ENCODE results near the gene CCDC6. TPM values are rescaled to one million over a fixed set of nuclear protein-coding genes. Genes with fewer than 3 reads are reported as not detected.

Gene CCDC6
- total RNA-seq, 1 donor from 2014 or later: 47.4 TPM

- Histone ChIP-seq H3K27me3 (no peaks in the 10 kb centered on the region), H3K9me3 (no peaks in the 10 kb centered on the region), H3K36me3 (peaks cover 0 to 9% of the 10 kb centered on the region in 2 donors), H3K4me3 (no peak overlapping the region), H3K4me1 (peaks cover 72% of the 10 kb centered on the region), H3K27ac (no peak overlapping the region)
- TF ChIP-seq POLR2A (IDR thresholded peaks at IDR 0.05) (no peak), POLR2AphosphoS5 (IDR thresholded peaks at IDR 0.05; ENCODE audit: insufficient read depth in 1 of 2, low read depth in 1 of 2) (no peak), CTCF (IDR thresholded peaks at IDR 0.05) (no peak)
- intact Hi-C loops (cut with DNase I): no loop called here
- DNase-seq (ENCODE audit: extremely low spot score in 2 of 2): no peak
Measured at GRCh38 chr10:59856104-59856503, 50.3 kb downstream of the CCDC6 start.

GRCh38 chr10:59854571-59854970 lies 51.8 kb downstream of the CCDC6 start:
- intact Hi-C loops (cut with DNase I): no loop called here
- H3K4me3 ChIP-seq: no peak overlapping the region
- no peak for DNase-seq (ENCODE audit: extremely low spot score in 2 of 2)
- H3K27me3 ChIP-seq: no peaks in the 10 kb centered on the region
- H3K9me3 ChIP-seq: no peaks in the 10 kb centered on the region
- H3K36me3 ChIP-seq: peaks cover 0 to 10% of the 10 kb centered on the region in 2 donors
- no peak overlapping the region for H3K27ac ChIP-seq
- TF ChIP-seq CTCF (IDR thresholded peaks at IDR 0.05) (no peak), POLR2A (IDR thresholded peaks at IDR 0.05) (no peak), POLR2AphosphoS5 (IDR thresholded peaks at IDR 0.05; ENCODE audit: insufficient read depth in 1 of 2, low read depth in 1 of 2) (no peak)
- H3K4me1 ChIP-seq: peaks cover 72% of the 10 kb centered on the region

GRCh38 chr10:59852670-59853069 lies 53.7 kb downstream of the CCDC6 start:
- no peaks in the 10 kb centered on the region for H3K27me3 ChIP-seq
- H3K27ac ChIP-seq: no peak overlapping the region
- no peaks in the 10 kb centered on the region for H3K9me3 ChIP-seq
- no peak for DNase-seq (ENCODE audit: extremely low spot score in 2 of 2)
- H3K4me1 ChIP-seq: peaks cover 60% of the 10 kb centered on the region
- TF ChIP-seq POLR2A (IDR thresholded peaks at IDR 0.05): no peak
- no peak for TF ChIP-seq POLR2AphosphoS5 (IDR thresholded peaks at IDR 0.05; ENCODE audit: insufficient read depth in 1 of 2, low read depth in 1 of 2)
- no peak for TF ChIP-seq CTCF (IDR thresholded peaks at IDR 0.05)
- intact Hi-C loops (cut with DNase I): no loop called here
- H3K4me3 ChIP-seq: no peak overlapping the region
- H3K36me3 ChIP-seq: peaks cover 0 to 24% of the 10 kb centered on the region in 2 donors

DNA sequence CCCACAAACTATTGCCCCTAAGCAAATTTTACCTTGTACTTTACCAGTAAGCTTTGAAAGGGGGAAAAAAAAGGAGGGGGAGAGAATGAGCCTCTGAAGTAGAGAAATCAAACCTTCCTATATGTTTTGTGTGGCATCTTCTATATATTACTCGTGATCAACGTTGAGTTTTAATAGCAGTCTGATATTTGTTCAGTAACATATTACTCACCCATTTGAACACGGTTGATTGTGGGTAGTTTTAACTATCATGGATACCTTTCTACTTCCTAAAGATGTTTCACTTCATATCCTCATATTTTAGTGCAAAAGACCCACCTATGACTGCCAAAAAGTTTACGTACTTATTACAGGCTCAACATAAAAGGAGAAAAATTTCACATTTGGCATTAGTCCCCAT lies 54.5 kb downstream of the CCDC6 start:
- H3K27me3 ChIP-seq: no peaks in the 10 kb centered on the region
- H3K9me3 ChIP-seq: no peaks in the 10 kb centered on the region
- no peak overlapping the region for H3K27ac ChIP-seq
- intact Hi-C loops (cut with DNase I): no loop called here
- TF ChIP-seq POLR2AphosphoS5 (IDR thresholded peaks at IDR 0.05; ENCODE audit: insufficient read depth in 1 of 2, low read depth in 1 of 2): no peak
- no peak for DNase-seq (ENCODE audit: extremely low spot score in 2 of 2)
- H3K4me1 ChIP-seq: peaks cover 52% of the 10 kb centered on the region
- H3K36me3 ChIP-seq: peaks cover 0 to 31% of the 10 kb centered on the region in 2 donors
- H3K4me3 ChIP-seq: no peak overlapping the region

DNA sequence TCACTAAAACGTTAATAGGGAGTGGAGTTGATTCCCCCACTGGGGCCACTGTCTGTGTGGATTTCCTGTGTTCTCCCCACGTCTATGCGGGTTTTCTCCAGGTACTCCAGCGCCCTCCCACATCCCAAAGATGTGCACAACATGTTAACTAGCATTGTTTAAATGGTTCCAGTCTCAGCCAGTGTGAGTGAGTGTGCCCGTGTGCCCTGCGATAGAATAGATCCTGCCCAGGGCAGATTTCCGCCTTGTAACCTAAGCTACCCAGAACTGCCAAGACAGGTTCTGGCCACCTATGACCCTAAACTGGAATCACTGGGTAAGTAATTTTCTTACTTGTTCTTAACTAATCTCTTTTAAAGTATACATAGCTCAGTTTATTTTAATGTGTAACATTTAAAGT lies 58.5 kb downstream of the CCDC6 start:
- TF ChIP-seq CTCF (IDR thresholded peaks at IDR 0.05) (no peak), POLR2AphosphoS5 (IDR thresholded peaks at IDR 0.05; ENCODE audit: insufficient read depth in 1 of 2, low read depth in 1 of 2) (no peak), POLR2A (IDR thresholded peaks at IDR 0.05) (no peak)
- DNase-seq (ENCODE audit: extremely low spot score in 2 of 2): no peak
- H3K36me3 ChIP-seq: peaks cover 0 to 38% of the 10 kb centered on the region in 2 donors

More for the DNA sequence above, 58.5 kb downstream of the CCDC6 start:
- H3K4me3 ChIP-seq: no peak overlapping the region
- no peaks in the 10 kb centered on the region for H3K27me3 ChIP-seq
- intact Hi-C loops (cut with DNase I): no loop called here
- H3K4me1 ChIP-seq: peaks cover 12% of the 10 kb centered on the region
- no peak overlapping the region for H3K27ac ChIP-seq
- H3K9me3 ChIP-seq: no peaks in the 10 kb centered on the region

Data from vagina (tissue), 2 donors.